ENCODE measurements around the gene PHF2. TPM values are rescaled to one million over a fixed set of nuclear protein-coding genes. Genes with fewer than 3 reads are reported as not detected.

Gene PHF2
- total RNA-seq, 2 donors from 2014 or later, result 15.0 to 19.8 TPM

- H3K27me3 ChIP-seq, result no peaks in the 10 kb centered on the region
- peaks cover 51% of the 10 kb centered on the region for H3K4me1 ChIP-seq
- no peaks in the 10 kb centered on the region for H3K9me3 ChIP-seq
- ATAC-seq (no peak), DNase-seq (peak in 1 of 4 donors; percentile 1)
- intact Hi-C loops (cut with DNase I), result no loop called here
- H3K27ac ChIP-seq, result no peak overlapping the region
- no peak overlapping the region for H3K4me3 ChIP-seq
- TF ChIP-seq, protein P1, sequence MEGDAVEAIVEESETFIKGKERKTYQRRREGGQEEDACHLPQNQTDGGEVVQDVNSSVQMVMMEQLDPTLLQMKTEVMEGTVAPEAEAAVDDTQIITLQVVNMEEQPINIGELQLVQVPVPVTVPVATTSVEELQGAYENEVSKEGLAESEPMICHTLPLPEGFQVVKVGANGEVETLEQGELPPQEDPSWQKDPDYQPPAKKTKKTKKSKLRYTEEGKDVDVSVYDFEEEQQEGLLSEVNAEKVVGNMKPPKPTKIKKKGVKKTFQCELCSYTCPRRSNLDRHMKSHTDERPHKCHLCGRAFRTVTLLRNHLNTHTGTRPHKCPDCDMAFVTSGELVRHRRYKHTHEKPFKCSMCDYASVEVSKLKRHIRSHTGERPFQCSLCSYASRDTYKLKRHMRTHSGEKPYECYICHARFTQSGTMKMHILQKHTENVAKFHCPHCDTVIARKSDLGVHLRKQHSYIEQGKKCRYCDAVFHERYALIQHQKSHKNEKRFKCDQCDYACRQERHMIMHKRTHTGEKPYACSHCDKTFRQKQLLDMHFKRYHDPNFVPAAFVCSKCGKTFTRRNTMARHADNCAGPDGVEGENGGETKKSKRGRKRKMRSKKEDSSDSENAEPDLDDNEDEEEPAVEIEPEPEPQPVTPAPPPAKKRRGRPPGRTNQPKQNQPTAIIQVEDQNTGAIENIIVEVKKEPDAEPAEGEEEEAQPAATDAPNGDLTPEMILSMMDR (IDR thresholded peaks at IDR 0.05), result no peak
- no peak for TF ChIP-seq POLR2A (IDR thresholded peaks at IDR 0.05)
- 92 to 98% methylated on average over 5 to 6 of the region's 6 CpGs for WGBS, 2 donors
- no peaks in the 10 kb centered on the region for H3K36me3 ChIP-seq (replicated peaks in 1 of 2; ENCODE audit: insufficient read depth in 1 of 2, low read depth in 2 of 2)
Measured at GRCh38 chr9:93597142-93597706, 20.8 kb downstream of the PHF2 start.

GRCh38 chr9:93597871-93598646 is 21.7 kb downstream of the PHF2 start:
- Histone ChIP-seq H3K4me3 (no peak overlapping the region), H3K27ac (no peak overlapping the region), H3K9me3 (no peaks in the 10 kb centered on the region), H3K4me1 (peaks cover 42% of the 10 kb centered on the region), H3K27me3 (no peaks in the 10 kb centered on the region), H3K36me3 (replicated peaks in 1 of 2; ENCODE audit: insufficient read depth in 1 of 2, low read depth in 2 of 2) (no peaks in the 10 kb centered on the region)
- intact Hi-C loops (cut with DNase I), result no loop called here
- peak in 1 of 4 donors; percentile 1 for DNase-seq
- 82 to 88% methylated on average over 3 to 15 of the region's 15 CpGs for WGBS, 2 donors
- ATAC-seq, result no peak
- TF ChIP-seq, protein P1 (IDR thresholded peaks at IDR 0.05), result no peak
- no peak for TF ChIP-seq POLR2A (IDR thresholded peaks at IDR 0.05)

DNA sequence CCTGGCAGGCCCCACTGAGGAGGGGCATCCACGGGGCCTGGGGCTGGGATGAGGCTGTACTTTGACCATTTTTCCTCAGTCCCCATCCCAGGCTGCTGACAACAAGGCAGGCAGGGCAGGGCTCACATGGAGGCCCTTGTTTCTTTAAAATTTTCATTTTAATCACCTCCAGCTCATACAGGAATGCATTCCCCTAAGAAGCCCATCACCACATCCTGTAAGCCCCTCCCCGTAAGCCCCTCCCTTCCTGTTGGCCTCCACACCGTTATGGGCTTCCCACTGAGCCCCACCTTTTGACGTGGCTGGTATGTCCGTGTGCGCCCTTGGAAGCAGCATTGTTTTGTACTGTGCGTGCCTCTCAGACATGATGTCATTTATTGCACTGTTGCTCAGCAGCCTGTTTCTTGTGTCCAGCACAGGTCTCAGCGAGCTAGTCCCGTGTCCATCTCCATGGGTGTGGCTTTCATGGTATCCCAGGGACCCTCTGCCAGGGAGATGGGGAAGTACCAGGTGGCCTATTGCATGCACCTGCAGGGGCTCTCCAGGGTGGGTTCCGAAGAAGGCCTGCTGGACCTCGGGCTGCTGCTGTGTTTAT is 22.4 kb downstream of the PHF2 start:
- no peaks in the 10 kb centered on the region for H3K27me3 ChIP-seq
- no peak overlapping the region for H3K4me3 ChIP-seq
- ATAC-seq (no peak), DNase-seq (no peak)
- H3K9me3 ChIP-seq, result no peaks in the 10 kb centered on the region
- H3K36me3 ChIP-seq (replicated peaks in 1 of 2; ENCODE audit: insufficient read depth in 1 of 2, low read depth in 2 of 2), result no peaks in the 10 kb centered on the region
- intact Hi-C loops (cut with DNase I), result no loop called here
- 77 to 81% methylated on average over 11 of the region's 11 CpGs for WGBS, 2 donors
- TF ChIP-seq, protein P1 (IDR thresholded peaks at IDR 0.05), result no peak
- no peak for TF ChIP-seq POLR2A (IDR thresholded peaks at IDR 0.05)
- no peak overlapping the region for H3K27ac ChIP-seq
- H3K4me1 ChIP-seq, result peaks cover 40% of the 10 kb centered on the region

- no peak for TF ChIP-seq POLR2A (IDR thresholded peaks at IDR 0.05)
- TF ChIP-seq, protein P1 (IDR thresholded peaks at IDR 0.05), result no peak
- H3K27ac ChIP-seq, result no peak overlapping the region
Measured at GRCh38 chr9:93599571-93600403, 23.4 kb downstream of the PHF2 start.

More at GRCh38 chr9:93599571-93600403, 23.4 kb downstream of the PHF2 start:
- H3K27me3 ChIP-seq, result no peaks in the 10 kb centered on the region
- intact Hi-C loops (cut with DNase I), result no loop called here
- WGBS, 2 donors, result 58 to 68% methylated on average over 14 to 17 of the region's 17 CpGs
- H3K4me1 ChIP-seq, result peaks cover 33% of the 10 kb centered on the region
- DNase-seq (no peak), ATAC-seq (no peak)
- no peaks in the 10 kb centered on the region for H3K9me3 ChIP-seq
- no peak overlapping the region for H3K4me3 ChIP-seq
- H3K36me3 ChIP-seq (replicated peaks in 1 of 2; ENCODE audit: insufficient read depth in 1 of 2, low read depth in 2 of 2), result no peaks in the 10 kb centered on the region

All from body of pancreas (tissue), 4 donors.